Activated T-cell treated with anti-CD3 and anti-CD28 coated beads, Interleukin-2, amount 50 U/mL, for 72 hours (primary cell): ENCODE data around the gene RBPJ. TPM values are rescaled to one million over a fixed set of nuclear protein-coding genes. Genes with fewer than 3 reads are reported as not detected.
"Not testable (repeated sequence)": the region's sequence is repeated elsewhere in the genome, so short reads cannot be mapped to it uniquely, and the experiment has no call there.

Experiments used
- ATAC-seq, 2 donors: fragments of 150-1000 bp; cut with Tn5 transposase; replicated peaks in 1 of 2; 2 replicates each; pipeline ENCODE4 v1.10.0; 2021; ENCODE audit warnings: moderate library complexity in 2 of 2, mild to moderate bottlenecking in 1 of 2
- DNase-seq, 2 donors: peaks; one replicate each; pipeline ENCODE4 v3.0.0; 2021 to 2022; ENCODE audit warnings: mixed read lengths in 1 of 2
- H3K27ac Mint-ChIP-seq: one replicate; pipeline ENCODE4 v1.8.0; 2022; ENCODE audit warnings: mild to moderate bottlenecking, moderate library complexity, mixed read lengths
- H3K27me3 Mint-ChIP-seq: one replicate; pipeline ENCODE4 v1.8.0; 2022; ENCODE audit warnings: low read depth, mixed read lengths
- H3K36me3 Mint-ChIP-seq, 2 donors: one replicate each; pipeline ENCODE4 v1.8.0; 2022; ENCODE audit warnings: mixed read lengths in 2 of 2, mild to moderate bottlenecking in 1 of 2; ENCODE audit not compliant: insufficient read depth in 2 of 2
- H3K4me1 Mint-ChIP-seq: one replicate; pipeline ENCODE4 v1.8.0; 2022; ENCODE audit warnings: low read depth, mixed read lengths
- H3K4me3 Mint-ChIP-seq, 2 donors: one replicate each; pipeline ENCODE4 v1.8.0; 2022; ENCODE audit warnings: mild to moderate bottlenecking in 2 of 2, mixed read lengths in 2 of 2, moderate library complexity in 2 of 2
- H3K9me3 Mint-ChIP-seq, 2 donors: one replicate each; pipeline ENCODE4 v1.8.0; 2022; ENCODE audit warnings: mixed read lengths in 2 of 2
- total RNA-seq, 2 donors: library from RNA; stranded (reverse); gene quantifications; one replicate each; pipeline ENCODE4 v1.2.3, GENCODE V29; 2022

The RBPJ gene
- total RNA-seq, 2 donors from 2014 or later: 104 to 136 TPM

- ATAC-seq (no peak), DNase-seq (no peak)
- Mint-ChIP-seq H3K9me3 (no peaks in the 10 kb centered on the region), H3K27ac (no peak overlapping the region), H3K4me3 (no peak overlapping the region), H3K4me1 (peaks cover 45% of the 10 kb centered on the region), H3K36me3 (peaks cover 0 to 3% of the 10 kb centered on the region in 2 donors), H3K27me3 (no peaks in the 10 kb centered on the region)
Measured at GRCh38 chr4:26377328-26378311, 56.8 kb downstream of the RBPJ start.

GRCh38 chr4:26379837-26380236, 59.0 kb downstream of the RBPJ start:
- no peaks in the 10 kb centered on the region for H3K9me3 Mint-ChIP-seq
- DNase-seq (no peak), ATAC-seq (no peak)
- H3K4me3 Mint-ChIP-seq: no peak overlapping the region
- H3K27ac Mint-ChIP-seq: no peak overlapping the region
- H3K27me3 Mint-ChIP-seq: no peaks in the 10 kb centered on the region
- peaks cover 42% of the 10 kb centered on the region for H3K4me1 Mint-ChIP-seq
- H3K36me3 Mint-ChIP-seq: peaks cover 0 to 3% of the 10 kb centered on the region in 2 donors

GRCh38 chr4:26380740-26381139, 59.9 kb downstream of the RBPJ start:
- ATAC-seq: no peak
- peaks cover 0 to 3% of the 10 kb centered on the region in 2 donors for H3K36me3 Mint-ChIP-seq

GRCh38 chr4:26384380-26385057, 63.7 kb downstream of the RBPJ start:
- Mint-ChIP-seq H3K36me3 (peaks cover 7 to 21% of the 10 kb centered on the region in 2 donors), H3K27ac (no peak overlapping the region), H3K4me1 (peaks cover 33% of the 10 kb centered on the region), H3K9me3 (no peaks in the 10 kb centered on the region), H3K4me3 (no peak overlapping the region), H3K27me3 (no peaks in the 10 kb centered on the region)
- no peak for DNase-seq
- no peak for ATAC-seq

More at GRCh38 chr4:26380740-26381139, 59.9 kb downstream of the RBPJ start:
- H3K4me3 Mint-ChIP-seq: no peak overlapping the region
- H3K9me3 Mint-ChIP-seq: no peaks in the 10 kb centered on the region
- DNase-seq: no peak
- no peak overlapping the region for H3K27ac Mint-ChIP-seq
- H3K27me3 Mint-ChIP-seq: no peaks in the 10 kb centered on the region
- H3K4me1 Mint-ChIP-seq: peaks cover 47% of the 10 kb centered on the region

GRCh38 chr4:26385690-26386089, 64.9 kb downstream of the RBPJ start:
- H3K4me3 Mint-ChIP-seq: no peak overlapping the region
- no peaks in the 10 kb centered on the region for H3K27me3 Mint-ChIP-seq
- H3K4me1 Mint-ChIP-seq: peaks cover 30% of the 10 kb centered on the region
- DNase-seq: no peak
- H3K27ac Mint-ChIP-seq: no peak overlapping the region
- H3K36me3 Mint-ChIP-seq: peaks cover 7 to 26% of the 10 kb centered on the region in 2 donors
- H3K9me3 Mint-ChIP-seq: no peaks in the 10 kb centered on the region
- ATAC-seq: no peak

GRCh38 chr4:26386386-26386785, 65.6 kb downstream of the RBPJ start:
- no peaks in the 10 kb centered on the region for H3K9me3 Mint-ChIP-seq
- H3K27me3 Mint-ChIP-seq: no peaks in the 10 kb centered on the region
- peaks cover 7 to 26% of the 10 kb centered on the region in 2 donors for H3K36me3 Mint-ChIP-seq
- no peak overlapping the region for H3K4me3 Mint-ChIP-seq
- H3K4me1 Mint-ChIP-seq: peaks cover 25% of the 10 kb centered on the region
- DNase-seq (no peak), ATAC-seq (no peak)
- H3K27ac Mint-ChIP-seq: no peak overlapping the region

GRCh38 chr4:26388671-26389070, 67.9 kb downstream of the RBPJ start:
- Mint-ChIP-seq H3K4me1 (peaks cover 23% of the 10 kb centered on the region), H3K9me3 (no peaks in the 10 kb centered on the region), H3K27ac (no peak overlapping the region), H3K36me3 (peaks cover 7 to 26% of the 10 kb centered on the region in 2 donors), H3K4me3 (no peak overlapping the region), H3K27me3 (no peaks in the 10 kb centered on the region)
- no peak for ATAC-seq
- no peak for DNase-seq

GRCh38 chr4:26397086-26397485, 76.3 kb downstream of the RBPJ start:
- no peak overlapping the region for H3K27ac Mint-ChIP-seq
- no peaks in the 10 kb centered on the region for H3K27me3 Mint-ChIP-seq
- H3K4me3 Mint-ChIP-seq: no peak overlapping the region

GRCh38 chr4:26400132-26400531, 79.3 kb downstream of the RBPJ start:
- Mint-ChIP-seq H3K4me1 (peaks cover 17% of the 10 kb centered on the region), H3K36me3 (peaks cover 6 to 18% of the 10 kb centered on the region in 2 donors), H3K9me3 (peaks cover 0 to 2% of the 10 kb centered on the region in 2 donors), H3K27ac (no peak overlapping the region), H3K4me3 (no peak overlapping the region), H3K27me3 (no peaks in the 10 kb centered on the region)
- no peak for DNase-seq
- no peak for ATAC-seq

More at GRCh38 chr4:26397086-26397485, 76.3 kb downstream of the RBPJ start:
- Mint-ChIP-seq H3K4me1 (peaks cover 14% of the 10 kb centered on the region), H3K9me3 (no peaks in the 10 kb centered on the region), H3K36me3 (peaks cover 2 to 6% of the 10 kb centered on the region in 2 donors)
- DNase-seq: no peak
- no peak for ATAC-seq

- peaks cover 11 to 33% of the 10 kb centered on the region in 2 donors for H3K36me3 Mint-ChIP-seq
- not testable (repeated sequence) for H3K4me1 Mint-ChIP-seq, H3K9me3 Mint-ChIP-seq, DNase-seq, ATAC-seq, H3K27me3 Mint-ChIP-seq, H3K27ac Mint-ChIP-seq, H3K4me3 Mint-ChIP-seq
Measured at GRCh38 chr4:26402017-26402416, 81.2 kb downstream of the RBPJ start.

- Mint-ChIP-seq H3K9me3 (peaks cover 4 to 8% of the 10 kb centered on the region in 2 donors), H3K4me1 (peaks cover 5% of the 10 kb centered on the region), H3K27me3 (no peaks in the 10 kb centered on the region), H3K4me3 (no peak overlapping the region), H3K36me3 (peaks cover 15 to 38% of the 10 kb centered on the region in 2 donors), H3K27ac (no peak overlapping the region)
- DNase-seq (no peak), ATAC-seq (no peak)
Measured at GRCh38 chr4:26402458-26402857, 81.6 kb downstream of the RBPJ start.

- ATAC-seq (no peak), DNase-seq (no peak)
- Mint-ChIP-seq H3K27ac (no peak overlapping the region), H3K4me1 (peaks cover 5% of the 10 kb centered on the region), H3K27me3 (no peaks in the 10 kb centered on the region), H3K36me3 (peaks cover 16 to 35% of the 10 kb centered on the region in 2 donors), H3K4me3 (no peak overlapping the region), H3K9me3 (peaks cover 4 to 8% of the 10 kb centered on the region in 2 donors)
Measured at GRCh38 chr4:26404743-26405206, 84.0 kb downstream of the RBPJ start.
